Left cardiac atrium (tissue), 4 donors: ENCODE measurements around the gene MGST2. TPM values are rescaled to one million over a fixed set of nuclear protein-coding genes. Genes with fewer than 3 reads are reported as not detected.

Source experiments
- ATAC-seq, 2 donors: fragments of 200-7000 bp; cut with Tn5 transposase; one replicate each; pipeline ENCODE4 v1.9.1; 2020; ENCODE audit warnings: mild to moderate bottlenecking in 2 of 2, moderate library complexity in 2 of 2
- DNase-seq: peaks from one replicate; pipeline ENCODE4 v3.0.0-alpha.2; 2020
- intact Hi-C, 2 donors: fragments of 100-400 bp; cut with DNase I; formaldehyde crosslinking; loops; one replicate each; pipeline versions ENCODE4 v1.14.1 to v1.15.1; 2022 to 2023
- total RNA-seq, 2 donors: library from RNA; stranded (reverse); fragmentation: NEBNext Ultra II Directional; extraction: Animal tissue kit (Norgen Biotek cat#: 25700); gene quantifications; one replicate each; pipeline ENCODE4 v1.2.1, GENCODE V29; 2021
- donor health status: DM: no; HTN: yes; CAD: no.
- donor health status: DM: no; HTN: yes; CAD: no; lungs with severe emphysema.
- donor health status: DM: yes; HTN: yes; CAD: no.
- donor health status: Dilated cardiomyopathy.

MGST2 gene
- total RNA-seq, 2 donors from 2014 or later, result 87.4 to 95.1 TPM

GRCh38 chr4:139728146-139728545 is 62.5 kb downstream of the MGST2 start:
- DNase-seq (no peak), ATAC-seq (no peak)
- intact Hi-C loops, result no loop called here

- intact Hi-C loops, result no loop called here
- ATAC-seq (no peak), DNase-seq (no peak)
Measured at GRCh38 chr4:139728840-139729239, 63.2 kb downstream of the MGST2 start.

- ATAC-seq, result no peak
- intact Hi-C loops, result loop anchor here (5.0 to 10.0 kb wide), 6 partner anchors 82 to 524 kb away; partner anchors contain the start of gene MAML3 (in 1 of the 2)
- no peak for DNase-seq
Measured at GRCh38 chr4:139732991-139733570, 67.5 kb downstream of the MGST2 start.

- DNase-seq (no peak), ATAC-seq (peak; percentile 27 to 39)
- intact Hi-C loops, result loop anchor here (2.0 to 10.0 kb wide), 8 partner anchors 80 to 523 kb away; partner anchors contain the start of gene MAML3 (in 1 of the 2)
Measured at GRCh38 chr4:139734201-139734874, 68.7 kb downstream of the MGST2 start.

GRCh38 chr4:139734875-139735380 is 69.3 kb downstream of the MGST2 start:
- DNase-seq, result peak; percentile 92
- ATAC-seq, result peak; percentile 93 to 96
- intact Hi-C loops, result loop anchor here (2.0 to 10.0 kb wide), 8 partner anchors 80 to 522 kb away; partner anchors contain the start of gene MAML3 (in 1 of the 2)

DNA sequence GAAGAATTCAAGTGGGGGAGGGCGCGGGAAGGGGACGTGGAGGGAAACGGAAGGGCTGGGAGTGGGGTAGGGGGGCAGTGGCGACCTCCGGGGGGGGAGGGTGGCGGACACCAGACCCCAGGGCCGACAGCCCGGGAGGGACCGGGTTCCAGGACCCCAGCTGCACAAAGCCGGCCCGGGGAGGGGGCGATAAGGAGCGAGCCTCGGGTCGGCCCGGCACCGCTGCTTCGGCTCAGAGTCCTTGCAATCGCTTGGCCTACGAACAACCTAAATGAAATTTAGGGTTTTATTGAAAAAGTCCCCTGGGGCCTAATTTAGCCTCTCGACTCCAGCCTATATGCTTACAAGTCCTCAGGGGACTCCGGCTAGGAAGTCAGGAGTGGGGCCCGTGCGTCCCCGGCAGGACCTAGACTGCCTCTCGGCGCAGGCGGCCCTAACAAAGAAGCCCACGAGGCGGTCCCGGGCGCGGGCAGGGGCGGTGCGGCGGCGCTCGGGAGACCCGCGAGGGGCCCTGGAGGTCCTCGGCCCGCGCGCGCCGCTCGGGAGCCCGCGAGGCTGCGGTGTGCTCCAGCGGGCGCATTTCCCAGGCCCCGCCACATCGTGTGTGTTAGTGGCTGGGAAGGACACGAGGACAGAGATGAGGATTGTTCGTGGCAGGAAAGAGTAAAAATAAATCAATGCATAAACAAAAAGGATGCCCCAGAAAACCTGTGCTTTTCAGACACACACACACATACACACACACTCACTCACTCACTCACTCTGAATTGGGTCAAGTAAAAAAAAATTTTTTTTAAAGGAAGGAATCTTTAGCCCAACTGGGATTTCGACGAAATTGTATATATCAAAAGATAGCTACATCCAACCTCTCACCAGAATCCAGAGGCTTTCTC is 70.0 kb downstream of the MGST2 start:
- DNase-seq, result peak; percentile 41
- ATAC-seq, result peak; percentile 4 to 6
- intact Hi-C loops, result loop anchor here (2.0 to 10.0 kb wide), 5 partner anchors 79 to 517 kb away; no protein-coding TSS in a partner anchor

DNA sequence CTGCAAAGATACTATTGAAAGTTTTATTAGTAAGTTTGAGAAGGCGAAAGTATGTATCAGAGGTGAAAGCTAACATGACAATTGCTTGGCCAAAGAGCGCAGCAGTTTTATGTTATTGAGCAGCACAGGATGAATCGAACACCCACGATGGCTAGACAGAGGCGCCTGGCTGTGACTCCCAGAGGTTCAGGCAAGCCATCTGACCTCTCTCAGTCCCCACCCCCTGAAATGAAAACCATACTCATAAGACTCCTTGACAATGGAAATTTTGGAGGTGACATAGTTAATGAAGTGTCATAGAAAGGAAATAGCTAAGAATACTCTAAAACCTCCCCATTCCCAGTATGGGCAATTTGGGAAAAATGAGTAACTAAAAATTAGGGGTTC is 70.6 kb downstream of the MGST2 start:
- intact Hi-C loops, result loop anchor here (10.0 kb wide), 3 partner anchors 79 to 269 kb away; no protein-coding TSS in a partner anchor
- ATAC-seq (no peak), DNase-seq (no peak)

DNA sequence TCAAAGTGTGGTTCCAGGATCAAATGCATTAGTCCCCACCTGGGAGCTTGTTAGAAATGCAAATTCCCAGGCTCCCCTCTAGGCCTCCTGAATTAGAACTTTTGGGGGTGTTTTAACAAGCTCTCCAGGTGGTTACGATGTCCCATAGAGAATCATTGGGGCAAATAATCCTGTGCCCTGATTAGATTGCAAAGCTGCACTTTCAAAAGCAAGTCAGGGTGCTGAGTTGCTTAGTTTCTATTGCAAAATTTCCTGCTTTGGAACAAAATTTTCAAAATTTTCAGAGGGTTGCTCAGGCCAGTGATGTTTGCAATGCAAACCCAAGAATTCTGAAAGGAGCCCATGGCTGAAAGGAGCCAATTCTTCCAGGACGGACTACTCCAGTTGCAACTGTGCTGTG is 71.0 kb downstream of the MGST2 start:
- intact Hi-C loops, result loop anchor here (10.0 kb wide), 3 partner anchors 78 to 268 kb away; no protein-coding TSS in a partner anchor
- ATAC-seq, result no peak
- DNase-seq, result no peak

GRCh38 chr4:139738846-139739613 is 73.4 kb downstream of the MGST2 start:
- DNase-seq, result no peak
- intact Hi-C loops, result loop anchor here (10.0 kb wide), 3 partner anchors 76 to 266 kb away; no protein-coding TSS in a partner anchor
- no peak for ATAC-seq

GRCh38 chr4:139740121-139740520 is 74.5 kb downstream of the MGST2 start:
- peak; percentile 64 for DNase-seq
- intact Hi-C loops, result loop anchor here in 1 of 2 donors (10.0 kb wide), 1 partner anchor 265 kb away; no protein-coding TSS in a partner anchor
- ATAC-seq, result peak; percentile 40 to 64

DNA sequence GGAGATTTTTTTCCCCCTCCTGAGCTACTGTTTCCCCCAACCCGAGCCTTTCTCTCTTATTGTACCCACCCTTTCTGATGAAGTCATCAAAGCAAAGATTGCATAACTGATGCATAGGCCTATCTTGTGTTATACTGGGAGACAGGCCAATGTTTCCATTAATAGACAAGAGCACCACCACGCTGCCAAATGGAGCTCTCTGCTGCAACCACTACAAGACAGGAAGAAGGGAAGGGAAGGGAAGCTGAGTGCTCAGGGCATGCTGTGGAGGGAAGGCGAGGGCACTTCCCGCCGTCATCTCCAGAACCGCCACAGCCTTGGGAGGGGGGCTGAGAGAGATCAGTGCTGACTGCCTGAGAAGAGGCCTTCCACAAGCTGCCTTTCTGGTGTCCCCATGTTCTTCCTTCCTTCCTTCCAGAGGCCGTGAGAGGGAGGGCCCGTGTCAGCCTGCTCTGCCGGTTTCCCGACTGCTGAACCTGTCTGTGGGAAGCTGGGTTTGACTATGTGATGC is 75.0 kb downstream of the MGST2 start:
- peak; percentile 78 for DNase-seq

GRCh38 chr4:139743027-139743426 is 77.4 kb downstream of the MGST2 start:
- DNase-seq (no peak), ATAC-seq (no peak)
- intact Hi-C loops, result loop anchor here in 1 of 2 donors (10.0 kb wide), 1 partner anchor 262 kb away; no protein-coding TSS in a partner anchor

More for the DNA sequence above, 75.0 kb downstream of the MGST2 start:
- ATAC-seq, result peak; percentile 93 to 97
- intact Hi-C loops, result loop anchor here in 1 of 2 donors (10.0 kb wide), 1 partner anchor 264 kb away; no protein-coding TSS in a partner anchor

DNA sequence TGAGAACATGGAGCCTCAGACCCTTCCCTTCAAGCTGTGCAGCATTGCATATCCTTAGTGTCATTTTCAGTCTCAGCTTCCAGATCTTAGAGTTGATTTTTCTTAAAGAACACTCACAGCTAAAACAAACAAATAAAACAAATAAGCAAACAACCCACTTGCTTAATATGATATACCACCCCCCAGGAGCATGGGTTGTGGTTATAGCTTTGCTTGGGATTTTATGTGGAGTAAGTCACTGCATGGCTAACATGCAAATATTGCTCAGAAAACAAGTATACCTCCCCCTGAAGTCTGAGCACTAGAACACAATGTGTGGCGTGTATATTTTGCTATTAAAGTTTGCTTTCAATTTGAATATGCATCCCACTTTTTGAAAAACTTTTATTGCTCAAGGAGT is 78.6 kb downstream of the MGST2 start:
- no peak for DNase-seq
- no peak for ATAC-seq
- intact Hi-C loops, result loop anchor here in 1 of 2 donors (10.0 kb wide), 1 partner anchor 261 kb away; no protein-coding TSS in a partner anchor

DNA sequence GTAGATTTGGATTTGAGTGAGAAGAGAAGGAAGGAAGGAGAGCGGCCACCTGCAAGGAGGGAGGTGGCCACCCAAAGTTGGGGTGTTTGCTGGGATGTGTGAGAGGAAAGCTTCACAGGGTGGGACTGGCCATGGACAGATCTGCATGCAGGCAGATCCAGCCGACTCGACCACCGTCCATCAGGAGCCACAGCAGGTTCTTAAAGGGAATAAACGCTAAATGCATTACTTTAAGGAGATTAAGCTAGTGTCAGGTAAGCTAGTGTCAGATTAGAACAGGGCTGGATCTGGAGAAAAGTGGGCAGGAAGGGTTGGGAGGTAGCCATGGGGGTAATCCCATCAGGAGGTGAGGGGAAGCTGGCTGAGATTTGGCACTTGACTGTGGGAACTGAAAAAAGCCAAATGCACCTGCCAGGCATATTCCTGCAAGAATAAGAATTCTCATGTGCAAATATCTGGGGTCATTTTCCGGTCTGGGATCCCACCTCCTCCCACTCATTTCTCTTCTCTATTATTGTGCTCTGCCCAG is 79.6 kb downstream of the MGST2 start:
- ATAC-seq (no peak), DNase-seq (no peak)
- intact Hi-C loops, result loop anchor here in 1 of 2 donors (10.0 kb wide), 1 partner anchor 260 kb away; no protein-coding TSS in a partner anchor

GRCh38 chr4:139746431-139747171 is 81.0 kb downstream of the MGST2 start:
- intact Hi-C loops, result loop anchor here in 1 of 2 donors (10.0 kb wide), 1 partner anchor 258 kb away; no protein-coding TSS in a partner anchor
- ATAC-seq (no peak), DNase-seq (no peak)

DNA sequence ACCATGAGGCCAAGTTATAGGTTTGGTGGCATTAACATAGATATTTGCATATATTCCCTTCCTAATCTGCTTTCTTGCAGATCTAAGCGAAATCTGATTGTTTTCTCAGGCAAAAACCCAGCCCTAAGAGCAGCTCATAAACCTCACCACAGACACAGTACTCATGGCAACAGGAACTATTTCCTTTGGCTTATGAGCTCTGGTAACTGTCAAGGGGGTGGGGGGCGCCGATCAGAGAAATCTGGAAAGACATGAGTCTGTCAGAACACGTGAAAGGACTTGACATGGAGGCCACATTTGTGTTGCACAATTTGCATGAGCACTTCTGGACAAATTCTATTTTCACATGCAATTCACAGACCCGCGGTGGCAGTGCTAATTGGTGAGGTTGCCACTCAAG is 83.7 kb downstream of the MGST2 start:
- intact Hi-C loops, result loop anchor here in 1 of 2 donors (10.0 kb wide), 1 partner anchor 255 kb away; no protein-coding TSS in a partner anchor
- no peak for ATAC-seq
- no peak for DNase-seq
